DLD1 (cell line): ENCODE measurements around the gene SLC9C2.
"Not testable (repeated sequence)": the region's sequence is repeated elsewhere in the genome, so short reads cannot be mapped to it uniquely, and the experiment has no call there.

Experiments used
- in situ Hi-C: cut with HindIII; loops from 2 replicates; pipeline ENCODE4 v1.10.0; 2017; ENCODE audit warnings: low sequenced_read_pairs

Gene SLC9C2

DNA sequence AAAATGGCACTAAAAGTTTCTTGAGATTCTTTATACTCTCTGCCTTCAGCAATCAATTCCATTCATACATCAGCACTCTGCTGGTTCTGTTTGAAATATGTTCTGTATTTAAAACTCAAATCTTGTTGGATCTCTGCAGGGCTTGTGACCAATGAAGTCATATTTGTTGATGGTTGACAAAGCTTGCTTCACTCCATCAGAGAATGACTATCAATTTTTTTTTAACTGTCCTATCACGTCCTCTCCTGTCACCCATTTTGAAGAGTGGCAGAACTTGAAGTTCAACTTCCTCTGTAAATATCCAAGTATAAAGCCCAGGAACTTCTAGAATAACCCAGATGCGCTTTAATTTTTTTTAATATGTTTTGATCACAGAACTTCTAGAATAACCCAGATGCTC is 114.9 kb downstream of the SLC9C2 start:
- in situ Hi-C loops: no loop called here

DNA sequence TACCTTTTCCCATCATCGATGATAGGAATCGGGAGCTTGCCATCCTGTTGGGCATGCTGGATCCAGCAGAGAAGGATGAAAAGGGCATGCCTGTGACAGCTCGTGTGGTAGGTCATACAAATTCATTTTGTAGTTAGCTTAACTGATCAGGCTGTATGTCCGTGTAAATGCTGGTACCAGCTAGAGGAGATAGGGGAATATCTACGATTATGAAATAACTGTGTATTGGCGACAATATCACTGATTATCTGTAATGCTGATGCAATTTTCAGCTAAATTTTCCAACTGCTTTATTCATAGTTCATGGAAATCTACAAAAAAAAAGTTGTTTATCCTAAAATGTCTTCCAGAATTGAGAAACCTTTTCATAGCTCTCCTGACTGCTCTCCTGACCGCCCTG is 117.5 kb downstream of the SLC9C2 start:
- in situ Hi-C loops: no loop called here

DNA sequence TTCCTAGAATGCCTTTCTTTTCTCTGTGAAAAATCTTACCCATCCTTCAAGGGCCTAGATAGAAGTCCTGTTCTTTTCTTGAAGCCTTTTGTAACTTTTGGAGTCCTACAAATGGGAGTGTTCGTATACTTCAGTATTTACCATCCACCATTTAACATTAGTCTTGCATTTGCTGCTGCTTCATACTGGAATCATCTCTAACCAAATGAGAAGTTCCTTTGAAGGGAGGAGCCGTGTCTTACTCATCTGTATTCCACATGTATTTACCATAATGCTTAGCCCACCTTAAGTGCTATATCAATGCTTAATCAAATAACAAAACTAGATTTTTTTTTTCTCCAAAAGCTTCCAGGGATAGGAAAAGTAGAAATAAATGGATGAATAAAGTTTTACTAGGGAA is 118.6 kb downstream of the SLC9C2 start:
- in situ Hi-C loops: no loop called here

DNA sequence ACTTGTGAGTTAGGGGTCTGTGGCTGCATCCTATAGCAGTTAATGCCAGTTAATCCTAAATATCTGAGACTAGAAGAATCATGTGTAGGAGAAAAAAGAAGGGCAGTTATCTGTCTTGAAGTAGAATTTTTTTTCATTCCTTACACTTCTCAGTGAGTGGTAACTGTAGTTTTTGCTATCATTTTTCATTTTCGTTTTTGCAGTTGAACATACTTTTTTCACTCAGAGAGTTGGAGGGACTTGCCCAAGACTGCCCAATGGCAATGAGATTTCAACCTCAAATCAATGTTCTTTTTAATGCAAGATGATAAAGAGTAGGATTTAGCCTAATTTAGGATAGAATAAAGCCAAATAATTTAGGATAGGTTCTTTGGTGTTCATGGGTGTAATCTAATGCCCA is 120.2 kb downstream of the SLC9C2 start:
- in situ Hi-C loops: no loop called here

DNA sequence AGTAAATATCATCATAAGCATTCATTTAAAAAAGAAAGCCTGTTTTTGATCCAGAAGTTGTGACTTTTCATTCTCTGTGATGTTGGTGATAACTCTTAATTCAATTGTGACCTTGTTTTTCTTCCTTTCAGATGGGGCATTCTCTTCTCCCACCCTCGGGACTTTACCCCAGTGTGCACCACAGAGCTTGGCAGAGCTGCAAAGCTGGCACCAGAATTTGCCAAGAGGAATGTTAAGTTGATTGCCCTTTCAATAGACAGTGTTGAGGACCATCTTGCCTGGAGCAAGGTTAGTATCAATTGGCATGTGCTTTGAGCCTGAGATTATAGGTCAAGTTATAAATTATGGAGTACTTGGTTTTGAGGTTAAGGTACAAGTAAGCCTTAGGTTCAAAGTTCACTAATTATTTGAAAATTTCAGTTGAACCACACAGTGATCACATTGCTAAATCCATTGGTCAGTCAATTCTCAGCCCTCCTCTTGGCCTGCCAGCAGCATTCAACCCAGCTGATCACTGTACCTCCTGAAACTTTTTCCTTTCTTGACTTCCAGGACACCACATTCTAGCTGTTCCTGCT is 121.6 kb downstream of the SLC9C2 start:
- in situ Hi-C loops: no loop called here

DNA sequence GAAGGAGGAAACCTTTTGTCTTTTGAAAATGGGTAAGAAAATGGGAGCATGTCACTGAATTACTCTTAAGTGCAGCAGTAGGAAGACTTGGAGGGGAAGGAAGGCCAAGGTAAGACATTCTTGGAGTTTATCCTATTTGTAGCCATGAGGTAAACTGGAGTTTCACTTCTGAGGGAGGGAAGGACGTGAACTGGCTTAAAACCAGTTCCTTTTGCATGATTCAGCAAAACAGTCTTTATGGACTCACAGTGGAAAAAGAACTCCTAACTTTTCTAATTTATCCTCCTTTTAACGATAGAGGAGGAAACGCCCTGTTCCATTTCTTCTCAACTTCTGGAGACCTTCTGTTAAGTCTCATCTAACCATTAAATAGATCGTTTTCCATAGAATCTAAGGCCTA is 123.2 kb downstream of the SLC9C2 start:
- in situ Hi-C loops: no loop called here

DNA sequence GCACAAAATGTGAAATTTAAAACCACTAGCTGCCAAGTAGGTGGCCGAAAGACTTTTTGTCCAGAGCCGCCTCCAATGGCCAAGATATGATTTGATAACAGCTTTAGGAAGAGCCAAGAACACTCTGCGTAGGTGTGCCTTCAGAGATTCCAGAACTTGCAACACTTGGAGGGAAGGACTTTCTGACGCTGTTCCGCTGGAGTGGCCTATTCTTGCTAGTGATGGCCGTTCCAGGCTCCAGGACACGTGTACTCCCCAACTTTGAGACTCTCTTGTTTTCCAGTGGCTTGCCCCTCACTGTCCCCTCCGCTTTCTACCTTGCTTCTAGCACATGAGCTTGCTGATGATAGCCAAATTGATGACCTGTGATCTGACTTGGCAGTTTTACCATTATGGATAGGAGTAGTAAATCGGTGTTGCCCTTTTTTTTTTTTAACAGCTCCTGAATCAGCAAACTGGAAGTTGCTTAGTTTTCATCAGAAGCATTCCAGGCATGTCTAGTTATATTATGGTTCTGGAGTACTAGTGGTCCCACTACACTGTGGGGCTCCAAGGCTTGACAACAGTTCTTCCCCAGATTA is 124.7 kb downstream of the SLC9C2 start:
- in situ Hi-C loops: no loop called here

DNA sequence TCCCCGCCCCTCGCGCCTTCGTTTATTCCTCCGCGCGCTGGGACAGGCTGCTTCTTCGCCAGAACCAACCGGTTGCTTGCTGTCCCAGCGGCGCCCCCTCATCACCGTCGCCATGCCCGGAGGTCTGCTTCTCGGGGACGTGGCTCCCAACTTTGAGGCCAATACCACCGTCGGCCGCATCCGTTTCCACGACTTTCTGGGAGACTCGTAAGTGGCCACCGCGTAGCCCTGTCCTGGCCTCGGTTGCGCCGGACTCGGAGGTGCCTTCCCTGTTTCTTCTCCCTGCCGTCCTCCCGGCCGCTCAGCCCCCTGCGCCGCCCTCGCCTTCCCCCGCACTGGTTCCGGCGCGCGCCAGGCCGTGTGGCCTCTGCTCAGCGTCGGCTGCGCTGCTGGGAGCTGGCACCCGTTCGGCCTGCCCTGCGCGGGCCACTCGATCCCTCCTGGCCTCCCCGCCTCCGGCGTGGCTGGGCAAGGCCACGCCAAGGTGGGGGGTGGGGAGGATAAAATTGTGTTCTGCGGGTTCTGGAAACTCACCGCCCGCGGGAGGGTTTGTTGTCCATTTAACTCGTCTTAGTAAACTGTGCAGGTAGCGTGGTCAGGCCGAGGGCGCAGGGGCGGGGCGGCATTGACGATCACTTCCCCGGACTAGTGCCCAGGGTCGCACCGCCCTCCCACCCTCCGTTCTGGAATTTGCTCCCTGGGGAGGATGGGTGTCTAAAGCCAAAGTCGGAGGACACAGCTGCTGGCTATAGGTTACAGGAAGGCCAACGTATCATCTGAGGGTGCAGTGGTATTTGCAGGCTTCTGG is 125.4 kb downstream of the SLC9C2 start, which contains the start of gene PRDX6:
Gene PRDX6, plus strand, starts transcription at position 50 of the 808 bp plus-strand sequence. Its CDS starts 63 bp downstream, at position 113.
- in situ Hi-C loops: no loop called here

DNA sequence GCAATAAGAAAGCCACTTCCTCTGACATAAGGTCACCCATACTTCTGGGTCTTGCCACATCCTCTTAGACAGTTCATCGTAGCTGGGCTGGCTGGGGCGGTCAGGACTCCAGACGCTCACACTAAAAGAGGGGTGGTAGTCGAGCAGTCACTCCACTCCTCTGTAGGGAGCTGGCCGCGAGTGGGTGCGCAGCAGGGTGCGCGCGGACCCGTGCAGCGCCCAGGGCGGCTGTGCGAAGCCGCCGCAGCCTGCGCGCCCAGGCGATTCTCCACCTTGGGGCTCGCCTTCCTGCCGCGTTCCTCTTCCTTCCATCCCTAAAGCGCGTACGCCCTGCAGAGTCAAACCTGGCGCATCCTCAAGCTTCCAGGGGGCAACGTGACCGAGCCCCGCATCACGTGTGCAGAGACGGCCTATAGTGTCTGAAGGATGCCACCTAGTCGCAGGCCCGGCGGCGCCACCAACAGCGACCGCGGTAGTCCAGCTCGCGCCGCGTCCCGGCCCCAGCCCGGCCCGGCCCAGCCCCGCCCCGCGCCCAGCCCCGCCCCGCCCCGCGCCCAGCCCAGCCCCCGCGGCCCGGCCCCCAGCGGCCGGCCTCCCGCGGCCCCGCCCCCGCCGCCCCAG is 126.1 kb downstream of the SLC9C2 start:
- in situ Hi-C loops: no loop called here

DNA sequence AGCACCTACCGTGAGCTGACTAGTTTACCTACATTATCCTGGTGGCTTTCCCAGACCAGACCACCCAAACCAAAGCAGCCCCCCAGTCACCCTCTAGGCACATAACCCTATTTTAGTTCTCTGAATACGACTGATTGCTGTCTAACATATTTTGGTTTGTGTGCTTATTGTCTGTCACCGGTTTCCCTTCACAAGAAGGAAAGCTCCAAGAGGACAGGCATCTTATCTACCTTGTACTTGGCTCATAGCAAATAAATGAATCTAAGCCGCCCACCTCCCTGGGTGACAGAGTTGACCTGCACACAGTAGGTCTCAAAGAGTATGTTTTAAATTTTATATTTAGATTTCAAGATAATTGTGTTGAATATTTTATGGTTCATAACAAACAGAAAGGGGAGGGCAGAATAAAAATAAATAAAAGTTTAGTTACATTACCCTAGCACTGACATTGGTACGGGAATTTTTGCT is 126.6 kb downstream of the SLC9C2 start:
- in situ Hi-C loops: no loop called here

DNA sequence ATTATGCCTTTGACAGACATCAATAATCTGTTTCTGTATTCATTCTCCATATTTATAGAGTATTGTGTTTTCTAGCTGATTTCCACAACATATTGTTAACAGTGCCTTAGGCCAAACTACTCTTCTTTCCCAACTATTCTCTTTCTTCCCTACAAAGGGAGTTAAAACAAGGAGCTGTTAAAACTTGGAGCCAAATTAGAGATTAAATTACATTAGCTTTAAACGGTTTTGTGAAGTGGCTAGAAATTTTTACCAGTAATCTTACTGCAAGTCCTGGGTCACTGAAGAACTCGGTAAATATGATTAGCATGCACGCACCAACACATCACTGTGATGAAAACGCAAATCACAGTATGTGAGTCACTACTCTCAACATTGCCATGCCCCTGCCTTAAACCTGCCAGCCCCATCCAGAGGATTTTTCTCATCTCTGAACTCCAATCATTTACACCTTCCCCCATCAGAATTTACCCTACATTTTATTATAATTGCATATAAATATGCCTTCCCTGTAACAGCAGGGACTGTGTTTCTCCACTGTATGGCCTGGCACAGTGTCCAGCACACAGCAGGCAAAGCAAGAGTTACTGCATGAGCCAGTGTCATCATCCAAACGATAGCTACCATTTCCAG is 127.2 kb downstream of the SLC9C2 start:
- in situ Hi-C loops: no loop called here

DNA sequence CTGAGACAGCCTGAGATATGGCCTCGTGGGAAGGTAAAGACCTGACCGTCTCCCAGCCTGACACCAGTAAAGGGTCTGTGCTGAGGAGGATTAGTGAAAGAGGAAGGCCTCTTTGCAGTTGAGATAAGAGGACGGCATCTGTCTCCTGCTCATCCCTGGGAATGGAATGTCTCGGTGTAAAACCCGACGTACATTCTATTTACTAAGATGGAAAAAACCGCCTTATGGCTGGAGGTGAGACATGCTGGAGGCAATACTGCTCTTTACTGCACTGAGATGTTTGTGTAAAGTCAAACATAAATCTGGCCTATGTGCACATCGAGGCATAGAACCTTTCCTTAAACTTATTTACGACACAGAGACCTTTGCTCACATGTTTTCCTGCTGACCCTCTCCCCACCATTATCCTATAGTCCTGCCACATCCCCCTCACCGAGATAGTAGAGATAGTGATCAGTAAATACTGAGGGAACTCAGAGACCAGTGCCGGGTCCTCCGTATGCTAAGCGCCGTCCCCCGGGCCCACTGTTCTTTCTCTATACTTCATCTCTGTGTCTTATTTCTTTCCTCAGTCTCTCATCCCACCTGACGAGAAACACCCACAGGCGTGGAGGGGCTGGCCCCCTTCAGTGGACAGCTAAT is 128.0 kb downstream of the SLC9C2 start:
- in situ Hi-C loops: not testable (repeated sequence)

DNA sequence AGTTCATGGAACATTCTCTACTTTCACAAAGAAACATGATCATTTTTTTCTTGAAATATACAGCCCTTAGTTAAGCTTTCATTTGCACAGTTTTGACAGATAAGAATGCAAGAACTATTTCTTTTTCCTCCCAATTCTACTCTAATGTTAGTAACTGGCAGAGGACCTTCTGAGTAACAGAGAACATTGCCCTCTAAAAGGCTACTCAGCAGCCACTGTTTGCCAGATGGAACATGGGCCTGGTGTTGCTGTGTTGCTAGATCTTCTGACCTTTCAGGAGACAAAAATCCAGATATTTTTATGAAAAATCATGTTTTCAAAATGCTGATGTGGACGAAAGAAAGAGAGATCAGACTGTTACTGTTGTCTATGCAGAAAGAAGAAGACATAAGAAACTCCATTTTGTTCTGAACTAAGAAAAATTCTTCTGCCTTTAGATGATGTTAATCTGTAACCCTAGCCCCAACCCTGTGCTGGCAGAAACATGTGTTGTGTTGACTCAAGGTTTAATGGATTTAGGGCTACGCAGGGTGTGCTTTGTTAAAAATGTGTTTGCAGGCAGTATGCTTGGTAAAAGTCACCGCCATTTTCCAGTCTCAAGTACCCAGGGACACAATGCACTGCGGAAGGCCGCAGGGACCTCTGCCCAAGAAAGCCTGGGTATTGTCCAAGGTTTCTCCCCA is 128.6 kb downstream of the SLC9C2 start:
- in situ Hi-C loops: no loop called here

DNA sequence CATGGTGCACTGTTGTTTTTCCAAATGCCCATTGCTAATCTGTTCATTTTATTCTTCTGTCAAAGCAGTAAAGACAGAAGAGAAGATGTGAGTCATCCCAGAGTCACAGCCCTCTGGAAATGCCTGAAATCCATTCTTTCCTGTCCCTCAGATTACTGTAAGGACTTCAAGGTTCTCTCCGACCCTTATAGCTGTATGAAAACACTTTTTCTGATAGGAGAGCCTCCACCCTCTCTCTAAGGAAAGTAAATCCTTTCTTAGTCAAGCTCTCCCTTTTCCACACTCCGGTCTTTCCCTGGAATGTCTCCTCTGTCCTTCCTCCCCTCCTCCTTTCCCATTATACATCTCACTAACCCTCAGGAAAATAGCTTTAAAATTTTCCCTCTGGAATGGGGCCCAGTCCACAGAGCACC is 129.3 kb downstream of the SLC9C2 start:
- in situ Hi-C loops: no loop called here

DNA sequence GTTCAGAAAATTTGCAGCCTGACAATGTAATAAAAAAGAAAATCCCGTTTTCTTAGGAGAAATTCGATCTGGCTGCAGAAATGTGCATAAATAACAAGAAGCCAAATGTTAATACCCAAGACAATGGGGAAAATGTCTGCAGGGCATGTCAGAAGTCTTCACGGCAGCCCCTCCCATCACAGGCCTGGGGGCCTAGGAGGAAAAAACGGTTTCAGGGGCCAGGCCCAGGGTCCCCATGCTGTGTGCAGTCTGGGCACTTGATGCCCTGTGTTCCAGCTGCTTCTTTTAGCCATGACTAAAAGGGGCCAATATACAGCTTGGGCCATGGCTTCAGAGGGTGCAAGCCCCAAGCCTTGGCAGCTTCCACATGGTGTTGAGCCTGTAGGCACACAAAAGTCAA is 132.3 kb downstream of the SLC9C2 start:
- in situ Hi-C loops: no loop called here

DNA sequence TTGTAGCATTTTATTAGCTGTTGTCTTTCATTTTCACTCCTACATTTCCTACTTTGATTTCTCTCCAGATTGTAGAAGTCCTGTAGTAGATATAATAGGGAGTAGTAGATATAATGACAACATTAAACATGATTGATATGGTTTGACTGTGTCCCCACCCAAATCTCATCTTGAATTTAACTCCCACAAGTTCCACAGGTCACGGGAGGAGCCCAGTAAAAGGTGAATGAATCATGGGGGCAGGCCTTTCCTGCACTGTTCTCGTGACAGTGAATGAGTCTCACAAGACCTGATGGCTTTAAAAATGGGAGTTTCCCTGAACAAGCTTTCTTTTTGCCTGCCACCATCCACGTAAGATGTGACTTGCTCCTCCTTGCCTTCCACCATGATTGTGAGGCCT is 133.2 kb downstream of the SLC9C2 start:
- in situ Hi-C loops: no loop called here

DNA sequence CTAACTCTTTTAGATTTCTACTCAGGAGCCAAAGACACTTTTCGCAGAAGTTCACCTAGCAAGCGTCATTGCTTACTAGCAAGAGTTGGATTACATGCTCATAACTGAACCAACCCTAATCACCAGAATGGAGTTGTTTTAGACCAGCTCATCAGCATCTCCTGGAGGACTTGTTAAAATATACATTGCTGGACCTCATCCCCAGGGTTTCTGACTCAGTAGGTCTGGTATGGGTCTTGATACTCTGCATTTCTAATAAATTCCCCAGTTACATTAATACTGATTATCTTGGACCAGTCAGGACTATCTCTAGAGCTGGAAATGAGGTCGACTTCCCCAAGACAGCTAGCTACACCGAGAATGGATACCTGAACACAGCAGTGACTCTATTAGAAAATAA is 135.4 kb downstream of the SLC9C2 start:
- in situ Hi-C loops: no loop called here

DNA sequence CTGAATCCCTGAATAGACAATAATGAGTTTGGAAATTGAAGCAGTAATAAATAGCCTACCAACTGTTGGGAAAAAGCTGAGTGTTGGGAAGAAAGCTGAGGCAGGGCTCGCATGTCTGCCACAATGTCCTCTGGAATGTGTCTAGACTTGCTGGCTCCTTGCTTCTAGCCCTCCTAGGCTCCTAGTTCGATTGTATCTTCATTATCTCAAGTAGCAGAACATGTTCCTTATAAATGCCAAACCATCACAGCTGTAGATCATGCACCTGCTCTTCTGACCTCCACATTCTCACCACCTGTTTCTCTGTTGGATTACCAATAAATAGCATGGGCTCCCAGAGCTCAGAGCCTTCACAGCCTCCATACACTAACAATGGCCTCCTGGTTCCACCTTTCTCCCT is 138.7 kb downstream of the SLC9C2 start:
- in situ Hi-C loops: not testable (repeated sequence)

DNA sequence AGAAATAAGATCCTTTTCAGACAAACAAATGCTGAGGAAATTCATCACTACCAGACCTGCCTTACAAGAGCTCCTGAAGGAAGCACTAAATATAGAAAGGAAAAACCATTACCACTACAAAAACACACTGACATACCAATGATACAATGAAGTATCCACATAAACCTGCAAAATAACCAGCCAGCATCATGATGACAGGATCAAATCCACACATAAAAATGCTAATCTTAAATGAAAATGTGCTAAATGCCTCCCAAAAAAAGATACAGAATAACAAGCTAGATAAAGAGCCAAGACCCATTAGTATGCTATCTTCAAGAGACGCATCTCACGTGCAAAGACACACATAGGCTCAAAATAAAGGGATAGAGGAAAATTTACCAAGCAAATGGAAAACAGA is 140.2 kb downstream of the SLC9C2 start:
- in situ Hi-C loops: not testable (repeated sequence)

DNA sequence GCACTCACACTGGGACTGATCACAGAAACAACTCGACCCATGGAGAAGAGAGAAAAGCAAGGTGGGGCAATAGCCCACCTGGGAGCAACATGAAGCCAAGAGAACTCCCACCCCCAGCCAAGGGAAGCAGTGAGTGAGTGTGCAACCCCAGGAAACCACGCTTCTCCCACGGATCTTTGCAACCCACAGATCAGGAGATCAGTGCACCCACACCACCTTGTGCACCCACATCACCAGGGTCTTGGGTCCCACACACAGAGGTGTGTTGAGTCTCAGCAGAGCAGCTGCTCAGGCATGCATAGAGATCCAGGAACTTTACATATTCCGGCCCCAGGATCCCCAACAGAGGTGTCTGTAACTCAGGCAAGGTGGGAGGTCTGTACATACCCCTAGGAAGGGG is 143.0 kb downstream of the SLC9C2 start:
- in situ Hi-C loops: no loop called here
